Measurements from ENCODE around the gene KLHDC7A.

The KLHDC7A gene

GRCh38 chr1:18475234-18475905 lies 5.4 kb upstream of the KLHDC7A start:
- Histone ChIP-seq H3K4me3 (ENCODE audit: low read depth, low read length) (no peak overlapping the region), H3K36me3 (no peaks in the 10 kb centered on the region), H3K9me3 (ENCODE audit: severe bottlenecking) (no peaks in the 10 kb centered on the region), H3K27ac (no peak overlapping the region), H3K27me3 (ENCODE audit: insufficient read depth, low read depth, severe bottlenecking) (no peaks in the 10 kb centered on the region)
- DNase-seq, result no peak
- no peak for TF ChIP-seq CTCF (IDR thresholded peaks at IDR 0.05; ENCODE audit: low read depth, low read length)

GRCh38 chr1:18479454-18479853 lies 1.3 kb upstream of the KLHDC7A start:
- no peaks in the 10 kb centered on the region for H3K36me3 ChIP-seq

GRCh38 chr1:18481190-18481920 lies 625 bp downstream of the KLHDC7A start:
- H3K36me3 ChIP-seq, result no peaks in the 10 kb centered on the region
- H3K9me3 ChIP-seq (ENCODE audit: severe bottlenecking), result no peaks in the 10 kb centered on the region
- H3K27me3 ChIP-seq (ENCODE audit: insufficient read depth, low read depth, severe bottlenecking), result no peaks in the 10 kb centered on the region
- H3K4me3 ChIP-seq (ENCODE audit: low read depth, low read length), result no peak overlapping the region
- DNase-seq, result peak; percentile 35
- no peak for TF ChIP-seq CTCF (IDR thresholded peaks at IDR 0.05; ENCODE audit: low read depth, low read length)
- peak overlapping the region; percentile 37; the same call in 1 of the 2 replicates for H3K27ac ChIP-seq

More at GRCh38 chr1:18479454-18479853, 1.3 kb upstream of the KLHDC7A start:
- no peak overlapping the region for H3K27ac ChIP-seq
- DNase-seq, result no peak
- no peak for TF ChIP-seq CTCF (IDR thresholded peaks at IDR 0.05; ENCODE audit: low read depth, low read length)
- H3K4me3 ChIP-seq (ENCODE audit: low read depth, low read length), result no peak overlapping the region
- no peaks in the 10 kb centered on the region for H3K9me3 ChIP-seq (ENCODE audit: severe bottlenecking)
- no peaks in the 10 kb centered on the region for H3K27me3 ChIP-seq (ENCODE audit: insufficient read depth, low read depth, severe bottlenecking)

- DNase-seq, result no peak
- Histone ChIP-seq H3K27me3 (ENCODE audit: insufficient read depth, low read depth, severe bottlenecking) (no peaks in the 10 kb centered on the region), H3K9me3 (ENCODE audit: severe bottlenecking) (no peaks in the 10 kb centered on the region), H3K36me3 (no peaks in the 10 kb centered on the region), H3K27ac (no peak overlapping the region), H3K4me3 (ENCODE audit: low read depth, low read length) (no peak overlapping the region)
- no peak for TF ChIP-seq CTCF (IDR thresholded peaks at IDR 0.05; ENCODE audit: low read depth, low read length)
Observed at GRCh38 chr1:18481921-18482701, 1.4 kb downstream of the KLHDC7A start.

DNA sequence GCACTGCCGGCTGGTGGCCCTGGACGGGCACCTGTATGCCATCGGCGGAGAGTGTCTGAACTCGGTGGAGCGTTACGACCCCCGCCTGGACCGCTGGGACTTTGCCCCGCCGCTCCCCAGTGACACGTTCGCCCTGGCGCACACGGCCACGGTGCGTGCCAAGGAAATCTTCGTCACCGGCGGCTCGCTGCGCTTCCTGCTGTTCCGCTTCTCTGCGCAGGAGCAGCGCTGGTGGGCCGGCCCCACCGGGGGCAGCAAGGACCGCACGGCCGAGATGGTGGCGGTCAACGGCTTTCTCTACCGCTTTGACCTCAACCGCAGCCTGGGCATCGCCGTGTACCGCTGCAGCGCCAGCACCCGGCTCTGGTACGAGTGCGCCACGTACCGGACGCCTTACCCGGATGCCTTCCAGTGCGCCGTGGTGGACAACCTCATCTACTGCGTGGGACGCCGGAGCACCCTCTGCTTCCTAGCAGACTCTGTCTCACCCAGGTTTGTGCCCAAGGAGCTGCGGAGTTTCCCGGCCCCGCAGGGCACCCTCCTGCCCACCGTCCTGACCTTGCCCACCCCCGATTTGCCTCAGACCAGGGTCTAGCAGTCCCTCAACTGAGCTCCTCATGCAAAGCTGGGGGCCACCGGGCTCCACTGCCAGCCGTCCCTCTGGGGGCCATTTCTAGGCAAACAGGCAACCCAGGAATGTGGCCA lies 2.1 kb downstream of the KLHDC7A start:
- H3K9me3 ChIP-seq (ENCODE audit: severe bottlenecking), result no peaks in the 10 kb centered on the region
- H3K4me3 ChIP-seq (ENCODE audit: low read depth, low read length), result no peak overlapping the region
- no peaks in the 10 kb centered on the region for H3K27me3 ChIP-seq (ENCODE audit: insufficient read depth, low read depth, severe bottlenecking)
- no peaks in the 10 kb centered on the region for H3K36me3 ChIP-seq
- no peak overlapping the region for H3K27ac ChIP-seq
- no peak for DNase-seq
- no peak for TF ChIP-seq CTCF (IDR thresholded peaks at IDR 0.05; ENCODE audit: low read depth, low read length)
